CD14-positive monocyte (primary cell): ENCODE measurements around the gene BAG1. TPM values are rescaled to one million over a fixed set of nuclear protein-coding genes. Genes with fewer than 3 reads are reported as not detected.

Experiments
- DNase-seq, 3 donors: peaks; one replicate each; pipeline ENCODE4 v3.0.0-alpha.2; 2011 to 2022
- H2AFZ ChIP-seq: 2 replicates; pipeline ENCODE4 v1.6.0; 2012; ENCODE audit warnings: mild to moderate bottlenecking, low read depth, low read length, inconsistent platforms; ENCODE audit not compliant: insufficient read depth, poor library complexity, severe bottlenecking
- H3K27ac ChIP-seq, 2 donors: 1 replicate in 1 of 2; 2 replicates in 1 of 2; pipeline ENCODE4 v1.5.1; 2012 to 2013; ENCODE audit warnings: low read length in 2 of 2, control low read depth in 1 of 2, inconsistent platforms in 1 of 2, low read depth in 1 of 2, mild to moderate bottlenecking in 1 of 2
- H3K27me3 ChIP-seq, 2 donors: one replicate each; pipeline versions ENCODE4 v1.6.0 to v1.6.1; 2011 to 2013; ENCODE audit warnings: low read length in 2 of 2; ENCODE audit not compliant: control insufficient read depth in 2 of 2, insufficient read depth in 2 of 2
- H3K36me3 ChIP-seq, 2 donors: replicated peaks in 1 of 2; 1 replicate in 1 of 2; 2 replicates in 1 of 2; pipeline versions ENCODE4 v1.5.1 to v1.6.1; 2012 to 2013; ENCODE audit warnings: low read length in 2 of 2, control low read depth in 1 of 2, inconsistent platforms in 1 of 2, mild to moderate bottlenecking in 1 of 2; ENCODE audit not compliant: insufficient read depth in 2 of 2, control insufficient read depth in 1 of 2
- H3K4me1 ChIP-seq, 2 donors: 1 replicate in 1 of 2; 2 replicates in 1 of 2; pipeline versions ENCODE4 v1.5.1 to v1.6.1; 2012 to 2013; ENCODE audit warnings: low read length in 2 of 2, control low read depth in 1 of 2, inconsistent platforms in 1 of 2, mild to moderate bottlenecking in 1 of 2, moderate library complexity in 1 of 2; ENCODE audit not compliant: insufficient read depth in 2 of 2, control insufficient read depth in 1 of 2
- H3K4me2 ChIP-seq: replicated peaks from 2 replicates; pipeline ENCODE3; 2012; ENCODE audit warnings: low read length, moderate library complexity, mild to moderate bottlenecking; ENCODE audit not compliant: poor library complexity, severe bottlenecking; ENCODE audit errors: extremely low read depth
- H3K4me3 ChIP-seq, 3 experiments: fragments of 200-600 bp in 1 of 3; sonication (generic) in 1 of 3; replicated peaks in 1 of 3; 1 replicate in 2 of 3; 2 replicates in 1 of 3; pipeline ENCODE4 v1.5.1; 2011 to 2013; ENCODE audit warnings: low read length in 3 of 3, mild to moderate bottlenecking in 3 of 3, control low read depth in 2 of 3, low read depth in 2 of 3, inconsistent platforms in 1 of 3, moderate library complexity in 1 of 3
- H3K79me2 ChIP-seq: 2 replicates; pipeline ENCODE4 v1.6.0; 2012; ENCODE audit warnings: mild to moderate bottlenecking, control low read depth, inconsistent platforms, low read length, moderate library complexity; ENCODE audit not compliant: insufficient read depth
- H3K9ac ChIP-seq: 2 replicates; pipeline ENCODE4 v1.6.0; 2017; ENCODE audit warnings: low read length, mild to moderate bottlenecking; ENCODE audit not compliant: insufficient read depth, poor library complexity, severe bottlenecking
- H3K9me3 ChIP-seq, 2 donors: replicated peaks in 1 of 2; 1 replicate in 1 of 2; 2 replicates in 1 of 2; pipeline versions ENCODE4 v1.5.1 to v1.6.1; 2012 to 2013; ENCODE audit warnings: low read length in 2 of 2, control low read depth in 1 of 2; ENCODE audit not compliant: control insufficient read depth in 1 of 2, insufficient read depth in 1 of 2
- H4K20me1 ChIP-seq: 2 replicates; pipeline ENCODE4 v1.6.0; 2012; ENCODE audit warnings: mild to moderate bottlenecking, low read length, control low read depth, moderate library complexity; ENCODE audit not compliant: insufficient read depth
- H3K27ac Mint-ChIP-seq, 7 donors: one replicate each; pipeline ENCODE4 v1.8.0; 2020; ENCODE audit warnings: mild to moderate bottlenecking in 7 of 7, mixed read lengths in 7 of 7, moderate library complexity in 6 of 7, inconsistent platforms in 2 of 7
- H3K27me3 Mint-ChIP-seq, 3 donors: one replicate each; pipeline ENCODE4 v1.8.0; 2021 to 2022; ENCODE audit warnings: low read depth in 3 of 3, mild to moderate bottlenecking in 3 of 3, mixed read lengths in 3 of 3, moderate library complexity in 3 of 3, inconsistent platforms in 1 of 3
- H3K36me3 Mint-ChIP-seq, 2 donors: one replicate each; pipeline ENCODE4 v1.8.0; 2020; ENCODE audit warnings: mixed read lengths in 2 of 2, inconsistent platforms in 1 of 2, mild to moderate bottlenecking in 1 of 2
- H3K4me1 Mint-ChIP-seq: one replicate; pipeline ENCODE4 v1.8.0; 2020; ENCODE audit warnings: mild to moderate bottlenecking, mixed read lengths
- H3K4me3 Mint-ChIP-seq, 2 donors: one replicate each; pipeline ENCODE4 v1.8.0; 2020; ENCODE audit warnings: mild to moderate bottlenecking in 2 of 2, mixed read lengths in 2 of 2, moderate library complexity in 1 of 2
- H3K9me3 Mint-ChIP-seq, 7 donors: one replicate each; pipeline ENCODE4 v1.8.0; 2020 to 2022; ENCODE audit warnings: mixed read lengths in 7 of 7, mild to moderate bottlenecking in 6 of 7, moderate library complexity in 6 of 7, inconsistent platforms in 2 of 7
- WGBS: methylation state at CpG from one replicate; pipeline ENCODE4 v1.1.5; 2013; ENCODE audit warnings: missing lambda C conversion rate; ENCODE audit not compliant: insufficient coverage; 5-methylcytosine and 5-hydroxymethylcytosine counted together
- intact Hi-C, 2 donors: fragments of 100-400 bp; cut with micrococcal nuclease; formaldehyde crosslinking; loops; one replicate each; pipeline versions ENCODE4 v1.15.0 to v1.15.1; 2023
- polyA plus RNA-seq, 3 donors: library from polyadenylated mRNA; depleted of rRNA in 1 of 3; unstranded in 2 of 3; stranded (reverse) in 1 of 3; fragments of 300-500 nt in 2 of 3; fragments of >200 nt in 1 of 3; fragmentation: Illumina TruSeq in 2 of 3; gene quantifications; 1 replicate in 2 of 3; 2 replicates in 1 of 3; pipeline ENCODE4 v1.2.3, GENCODE V29; 2012 to 2021
- TF ChIP-seq, protein P1 (sequence below): fragments of 200-600 bp; IDR thresholded peaks from one replicate; pipeline ENCODE4 v1.8.0; 2022; ENCODE audit warnings: antibody characterized with exemption, mild to moderate bottlenecking

BAG1 gene
- polyA plus RNA-seq, 3 donors, result 41.8 to 94.5 (median 93.6) TPM

DNA sequence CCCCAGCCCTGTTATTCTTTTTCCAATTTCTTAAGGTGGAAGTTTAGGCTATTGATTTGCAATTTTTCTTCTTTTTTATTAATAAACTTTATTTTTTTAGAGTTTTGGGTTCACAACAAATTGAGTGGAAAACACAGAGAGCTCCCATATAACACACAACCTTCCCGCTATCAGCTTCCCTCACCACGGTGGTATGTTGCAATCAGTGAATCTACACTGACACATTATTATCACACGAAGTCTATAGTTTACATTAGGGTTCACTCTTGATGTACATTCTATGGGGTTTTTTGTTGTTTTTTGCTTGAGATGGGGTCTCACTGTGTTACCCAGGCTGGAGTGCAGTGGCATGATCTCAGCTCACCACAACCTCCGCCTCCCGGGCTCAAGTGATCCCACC, 21.0 kb upstream of the BAG1 start:
- TF ChIP-seq, protein P1, sequence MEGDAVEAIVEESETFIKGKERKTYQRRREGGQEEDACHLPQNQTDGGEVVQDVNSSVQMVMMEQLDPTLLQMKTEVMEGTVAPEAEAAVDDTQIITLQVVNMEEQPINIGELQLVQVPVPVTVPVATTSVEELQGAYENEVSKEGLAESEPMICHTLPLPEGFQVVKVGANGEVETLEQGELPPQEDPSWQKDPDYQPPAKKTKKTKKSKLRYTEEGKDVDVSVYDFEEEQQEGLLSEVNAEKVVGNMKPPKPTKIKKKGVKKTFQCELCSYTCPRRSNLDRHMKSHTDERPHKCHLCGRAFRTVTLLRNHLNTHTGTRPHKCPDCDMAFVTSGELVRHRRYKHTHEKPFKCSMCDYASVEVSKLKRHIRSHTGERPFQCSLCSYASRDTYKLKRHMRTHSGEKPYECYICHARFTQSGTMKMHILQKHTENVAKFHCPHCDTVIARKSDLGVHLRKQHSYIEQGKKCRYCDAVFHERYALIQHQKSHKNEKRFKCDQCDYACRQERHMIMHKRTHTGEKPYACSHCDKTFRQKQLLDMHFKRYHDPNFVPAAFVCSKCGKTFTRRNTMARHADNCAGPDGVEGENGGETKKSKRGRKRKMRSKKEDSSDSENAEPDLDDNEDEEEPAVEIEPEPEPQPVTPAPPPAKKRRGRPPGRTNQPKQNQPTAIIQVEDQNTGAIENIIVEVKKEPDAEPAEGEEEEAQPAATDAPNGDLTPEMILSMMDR, result no peak
- intact Hi-C loops, result loop anchor here in 1 of 2 donors (2.0 kb wide), 1 partner anchor 13 kb away; no protein-coding TSS in a partner anchor
- Mint-ChIP-seq H3K36me3 (peaks cover 34 to 42% of the 10 kb centered on the region in 2 donors), H3K4me3 (no peak overlapping the region), H3K27ac (peak overlapping the region in 1 of 7 donors; percentile 50), H3K4me1 (peaks cover 16% of the 10 kb centered on the region), H3K9me3 (no peaks in the 10 kb centered on the region), H3K27me3 (no peaks in the 10 kb centered on the region)
- 17% methylated on average over 2 of the region's 5 CpGs for WGBS
- Histone ChIP-seq H3K27ac (no peak overlapping the region), H3K79me2 (peaks cover 2% of the 10 kb centered on the region), H3K4me2 (no peak overlapping the region), H3K9me3 (no peaks in the 10 kb centered on the region), H3K4me1 (peaks cover 15 to 23% of the 10 kb centered on the region in 2 donors), H2AFZ (no peak overlapping the region), H3K36me3 (peaks cover 23 to 42% of the 10 kb centered on the region in 2 donors), H3K27me3 (no peaks in the 10 kb centered on the region), H3K4me3 (no peak overlapping the region), H4K20me1 (no peaks in the 10 kb centered on the region), H3K9ac (no peak overlapping the region)
- DNase-seq, result no peak

GRCh38 chr9:33277484-33277883, 13.0 kb upstream of the BAG1 start:
- intact Hi-C loops, result no loop called here
- Mint-ChIP-seq H3K4me3 (no peak overlapping the region), H3K4me1 (no peaks in the 10 kb centered on the region), H3K36me3 (peaks cover 80 to 96% of the 10 kb centered on the region in 2 donors), H3K9me3 (no peaks in the 10 kb centered on the region), H3K27me3 (peaks cover 0 to 1% (median 0%) of the 10 kb centered on the region in 3 donors), H3K27ac (peak overlapping the region in 3 of 7 donors; percentile 21 to 42 (median 21))
- H3K4me3 ChIP-seq, result no peak overlapping the region
- TF ChIP-seq, protein P1, result no peak
- H3K4me1 ChIP-seq, result no peaks in the 10 kb centered on the region
- H3K27me3 ChIP-seq, result no peaks in the 10 kb centered on the region
- H2AFZ ChIP-seq, result no peak overlapping the region
- DNase-seq, result no peak
- 100% methylated on average over 4 of the region's 4 CpGs for WGBS
- no peaks in the 10 kb centered on the region for H3K9me3 ChIP-seq
- no peak overlapping the region for H3K27ac ChIP-seq
- no peak overlapping the region for H3K4me2 ChIP-seq
- peaks cover 4% of the 10 kb centered on the region for H4K20me1 ChIP-seq
- H3K9ac ChIP-seq, result no peak overlapping the region
- H3K36me3 ChIP-seq, result peaks cover 87 to 100% of the 10 kb centered on the region in 2 donors
- peaks cover 3% of the 10 kb centered on the region for H3K79me2 ChIP-seq
